GM21723 (cell line): ENCODE results near the gene KRT86.
A peak's percentile ranks its signal among the peaks of the same experiment; 100 is the strongest.
"Not testable (repeated sequence)": the region's sequence is repeated elsewhere in the genome, so short reads cannot be mapped to it uniquely, and the experiment has no call there.

Source experiments
- ATAC-seq: cut with Tn5 transposase; IDR thresholded peaks from one replicate; pipeline ENCODE4 v1.9.1; 2021; ENCODE audit warnings: mild to moderate bottlenecking, moderate library complexity; ENCODE audit not compliant: unreplicated experiment

Gene KRT86

GRCh38 chr12:52238916-52239646, 35.4 kb upstream of the KRT86 start:
- ATAC-seq = no peak

- ATAC-seq = no peak
Measured at GRCh38 chr12:52239767-52240166, 34.7 kb upstream of the KRT86 start.

- not testable (repeated sequence) for ATAC-seq
Measured at GRCh38 chr12:52240247-52240646, 34.2 kb upstream of the KRT86 start.

- no peak for ATAC-seq
Measured at GRCh38 chr12:52241205-52241842, 33.1 kb upstream of the KRT86 start.

- no peak for ATAC-seq
Measured at GRCh38 chr12:52242442-52243258, 31.8 kb upstream of the KRT86 start.

GRCh38 chr12:52243259-52243855, 31.1 kb upstream of the KRT86 start:
- no peak for ATAC-seq

- ATAC-seq = peak; percentile 91
Measured at GRCh38 chr12:52243856-52244614, 30.4 kb upstream of the KRT86 start.

- ATAC-seq = no peak
Measured at GRCh38 chr12:52244615-52244994, 29.8 kb upstream of the KRT86 start.

GRCh38 chr12:52245259-52245961, 29.0 kb upstream of the KRT86 start:
- ATAC-seq = no peak

GRCh38 chr12:52245962-52246569, 28.4 kb upstream of the KRT86 start:
- no peak for ATAC-seq

- no peak for ATAC-seq
Measured at GRCh38 chr12:52246720-52247621, 27.5 kb upstream of the KRT86 start.

GRCh38 chr12:52247622-52248540, 26.6 kb upstream of the KRT86 start:
- ATAC-seq = no peak

GRCh38 chr12:52248541-52249461, 25.6 kb upstream of the KRT86 start:
- no peak for ATAC-seq

GRCh38 chr12:52249511-52250047, 24.9 kb upstream of the KRT86 start:
- no peak for ATAC-seq

- ATAC-seq = no peak
Measured at GRCh38 chr12:52250048-52250990, 24.1 kb upstream of the KRT86 start.
